COLO668 (cell line): ENCODE results near the gene LTBR.

ENCODE experiments used
- DNase-seq: peaks from one replicate; lab custom pipeline; 2025; ENCODE audit not compliant: unreplicated experiment; lab: John Stamatoyannopoulos, UW

Gene LTBR

DNA sequence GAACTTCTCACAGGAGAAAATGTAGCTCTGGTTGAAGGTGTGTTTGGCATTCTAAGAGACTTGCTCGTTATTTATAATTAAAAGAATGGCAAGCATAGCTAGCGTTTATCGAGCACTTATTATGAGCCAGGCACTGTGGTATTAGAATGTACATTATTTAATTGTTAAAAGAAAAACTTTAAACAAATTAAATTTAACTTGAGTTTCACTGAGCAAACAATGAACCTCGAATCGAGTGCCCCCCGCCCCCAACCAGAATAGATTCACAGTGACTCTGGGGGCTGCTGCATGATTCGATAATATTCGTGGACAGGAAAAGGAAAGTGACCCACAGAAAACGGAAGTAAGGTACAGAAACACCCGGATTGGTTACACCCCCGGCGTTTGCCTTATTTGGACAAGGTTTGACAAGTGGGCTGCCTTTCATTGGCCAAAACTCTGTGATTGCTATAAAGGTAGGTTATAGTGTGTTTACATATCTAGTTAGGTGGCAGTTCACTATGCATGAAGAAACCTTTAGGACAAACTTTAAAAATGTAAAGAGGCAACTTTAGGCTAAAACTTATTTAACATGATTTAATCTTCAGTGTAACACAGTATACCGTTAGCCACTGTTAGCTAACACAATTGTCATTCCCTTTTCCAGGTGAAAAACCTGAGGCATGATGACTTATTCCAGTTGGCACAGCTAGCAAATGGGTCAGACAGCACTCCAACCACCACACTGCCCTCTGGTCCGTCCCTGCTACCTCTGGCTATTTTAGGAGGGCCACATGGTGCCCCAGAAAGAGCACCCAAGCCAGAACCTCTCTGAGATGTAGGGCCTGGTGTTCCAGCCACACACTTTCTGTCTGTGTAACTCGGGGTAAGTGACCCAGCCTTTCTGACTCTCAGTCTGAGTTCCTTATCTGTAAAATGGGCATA is 15.7 kb upstream of the LTBR start:
- peak; percentile 2 for DNase-seq

DNA sequence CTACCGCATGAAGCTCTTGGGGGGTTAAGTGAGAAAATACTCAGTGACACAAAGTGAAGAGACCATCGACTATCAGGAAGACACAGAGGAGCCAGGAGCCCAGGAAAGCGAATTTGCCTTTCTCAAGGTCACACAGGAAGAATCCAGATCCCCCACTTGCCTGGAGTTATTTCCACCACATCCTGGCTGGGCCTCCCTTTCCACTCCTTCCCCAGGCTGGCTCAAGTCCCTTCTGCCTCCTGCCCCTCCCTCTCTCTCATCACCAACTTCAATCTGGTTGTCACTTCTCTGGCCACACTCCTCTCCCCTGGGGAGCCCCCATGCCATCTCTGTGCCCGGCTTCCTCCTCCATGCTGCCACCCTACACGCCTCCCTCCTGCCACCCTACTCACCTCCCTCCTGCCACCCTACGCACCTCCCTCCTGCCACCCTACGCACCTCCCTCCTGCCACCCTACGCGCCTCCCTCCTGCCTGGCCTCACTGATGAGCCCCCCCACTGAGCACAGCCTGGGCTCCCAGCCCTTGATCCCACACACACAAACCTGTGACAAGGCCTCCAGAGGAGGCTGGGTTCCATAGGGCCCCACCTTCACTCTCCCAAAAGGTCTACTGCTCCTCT is 14.9 kb upstream of the LTBR start:
- peak; percentile 2 for DNase-seq

DNA sequence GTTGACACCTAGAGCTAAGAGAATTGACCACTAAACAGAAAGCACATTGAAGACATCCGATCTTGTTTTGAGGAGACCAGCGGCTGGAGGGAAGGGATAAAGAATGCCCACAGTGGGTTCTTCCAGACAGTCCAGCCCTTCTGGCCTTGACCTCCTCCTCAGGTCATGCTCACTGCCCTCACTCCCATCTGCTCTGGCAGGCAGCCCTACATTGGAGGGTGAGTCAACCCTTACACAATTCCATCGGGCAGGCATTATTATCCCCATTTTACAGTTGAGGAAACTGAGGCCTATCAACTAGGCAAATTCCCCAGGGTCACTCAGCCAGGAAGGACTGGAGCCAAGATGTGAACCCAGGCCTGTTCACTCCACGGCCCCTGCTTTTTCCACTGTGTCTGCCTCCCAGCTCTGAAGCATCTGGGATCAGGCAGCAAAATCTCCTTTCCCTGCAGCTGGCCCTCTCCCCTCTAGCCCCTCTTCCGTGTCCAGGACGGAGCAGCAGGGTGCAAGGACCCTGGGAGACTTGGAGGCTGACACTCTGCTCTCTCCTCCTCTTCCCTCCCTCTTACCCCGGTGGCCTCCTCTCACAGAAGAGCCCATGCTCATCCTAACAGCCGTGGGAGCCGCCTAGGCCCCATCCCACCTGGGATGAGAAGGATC is 13.9 kb upstream of the LTBR start:
- DNase-seq = no peak

DNA sequence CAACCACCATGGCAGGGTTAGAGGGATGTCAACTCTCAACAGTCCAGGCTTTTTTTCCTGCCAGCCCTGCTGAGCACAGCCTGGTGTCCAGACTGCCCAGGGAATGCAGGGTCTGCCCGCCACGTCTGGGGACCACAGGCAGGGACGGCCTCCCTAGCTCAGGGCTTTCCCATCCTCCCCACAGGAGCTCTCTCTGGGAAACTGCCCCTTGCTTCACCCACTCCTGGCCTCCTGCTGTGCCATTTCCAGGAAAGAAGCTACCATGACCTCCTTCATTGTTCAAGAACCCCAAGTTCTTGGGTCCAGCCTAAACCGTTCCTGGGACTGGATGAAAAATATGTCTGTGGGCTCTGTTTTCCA is 13.4 kb upstream of the LTBR start:
- no peak for DNase-seq

DNA sequence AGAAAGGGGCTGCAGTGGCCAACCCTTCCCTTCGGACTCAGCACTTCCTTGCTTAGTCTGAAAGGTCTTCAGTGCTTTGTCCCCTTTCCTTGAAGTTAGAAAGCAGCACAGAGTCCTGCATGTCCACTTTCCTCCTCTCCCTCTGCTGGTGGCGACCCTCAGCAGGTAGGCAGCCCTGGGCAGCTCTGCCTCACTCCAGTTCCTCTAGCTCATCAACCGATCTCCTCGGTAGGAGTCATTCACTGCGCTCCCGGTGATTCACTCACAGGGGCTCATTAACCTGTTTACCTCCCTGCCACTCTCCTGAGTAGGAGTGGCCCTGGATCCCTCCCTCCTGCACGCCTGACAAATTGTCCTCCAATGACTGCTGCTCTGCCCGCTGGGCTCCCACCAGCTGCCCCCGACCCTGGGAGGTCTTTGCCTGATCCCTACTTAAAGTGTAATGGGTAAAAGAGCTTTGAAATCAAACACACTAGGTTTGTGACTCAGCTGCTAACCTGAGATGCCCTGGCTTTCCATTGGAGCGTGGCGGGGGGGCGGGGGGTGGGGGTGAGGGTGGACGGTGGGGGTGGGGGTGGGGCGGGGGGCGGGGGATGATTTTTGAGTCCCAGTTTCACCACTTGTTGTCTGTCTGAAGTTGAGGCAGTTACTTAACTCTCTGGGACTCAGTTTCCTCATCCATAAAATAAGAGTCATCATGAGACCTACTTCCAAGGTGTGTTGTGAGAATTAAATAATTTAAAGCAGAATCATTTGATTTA is 12.8 kb upstream of the LTBR start:
- DNase-seq = peak; percentile 83

DNA sequence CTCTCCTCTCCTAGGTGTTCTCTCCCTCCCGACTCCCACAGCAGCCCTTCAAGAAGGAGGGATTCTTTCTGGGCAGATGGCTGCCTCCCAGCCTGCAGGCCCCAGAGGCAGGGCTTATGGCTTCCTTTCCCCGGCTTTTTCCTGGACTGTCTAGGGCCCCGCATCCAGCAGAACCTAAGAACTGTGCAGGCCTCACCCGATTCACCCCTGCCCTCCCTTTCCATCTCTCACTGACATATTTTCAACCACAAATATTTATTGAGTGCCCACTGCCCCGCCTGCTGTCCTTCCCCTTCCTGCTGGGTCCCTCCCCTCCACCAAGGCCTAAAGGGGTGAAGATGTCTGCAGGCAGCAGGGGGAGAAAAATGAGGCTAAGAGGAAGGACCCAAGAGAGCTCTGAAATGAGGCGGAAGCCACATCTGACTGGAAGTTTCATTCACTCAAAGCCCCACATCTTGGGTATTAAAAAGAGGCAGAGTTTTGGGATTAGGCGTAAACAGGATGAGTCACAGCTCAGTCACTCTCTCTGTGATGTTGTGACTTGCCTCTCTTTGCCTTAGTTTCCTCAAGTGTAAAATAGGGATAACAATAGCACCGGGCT is 11.5 kb upstream of the LTBR start:
- peak; percentile 60 for DNase-seq

DNA sequence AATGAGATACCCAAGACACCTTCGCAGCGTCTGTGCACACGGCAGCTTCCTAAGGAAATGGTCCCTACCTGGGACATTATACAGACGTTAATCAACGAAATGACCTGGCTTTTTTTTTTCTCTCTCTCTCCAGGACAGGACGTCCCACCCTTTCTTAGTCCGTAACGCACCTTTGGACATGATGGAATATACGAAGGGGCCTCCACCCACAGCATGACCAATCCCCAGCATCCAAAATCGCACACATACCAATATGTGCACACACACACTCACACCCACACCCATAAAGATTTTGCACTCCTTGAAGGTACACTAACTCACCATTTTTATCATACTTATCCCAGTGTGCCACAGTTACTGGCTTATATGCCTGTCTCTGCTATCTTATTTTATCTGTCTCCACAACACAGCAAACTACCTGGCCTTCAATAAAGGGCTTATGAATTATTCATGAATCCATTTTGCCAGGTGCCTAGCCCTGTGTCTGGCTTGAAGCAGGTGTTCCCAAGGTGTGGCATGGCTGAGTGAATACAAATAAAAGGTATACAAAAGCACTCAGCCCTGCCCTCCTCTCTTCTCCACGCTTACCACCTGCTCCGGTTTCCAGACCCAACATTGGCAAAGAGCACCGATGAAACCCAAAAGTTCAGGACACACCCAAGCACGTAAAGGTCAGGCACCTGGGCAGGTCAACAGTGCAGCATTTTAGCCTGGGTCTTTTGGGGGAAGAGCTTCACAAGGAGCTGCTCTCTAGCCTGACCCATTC is 10.8 kb upstream of the LTBR start:
- DNase-seq = peak; percentile 79

DNA sequence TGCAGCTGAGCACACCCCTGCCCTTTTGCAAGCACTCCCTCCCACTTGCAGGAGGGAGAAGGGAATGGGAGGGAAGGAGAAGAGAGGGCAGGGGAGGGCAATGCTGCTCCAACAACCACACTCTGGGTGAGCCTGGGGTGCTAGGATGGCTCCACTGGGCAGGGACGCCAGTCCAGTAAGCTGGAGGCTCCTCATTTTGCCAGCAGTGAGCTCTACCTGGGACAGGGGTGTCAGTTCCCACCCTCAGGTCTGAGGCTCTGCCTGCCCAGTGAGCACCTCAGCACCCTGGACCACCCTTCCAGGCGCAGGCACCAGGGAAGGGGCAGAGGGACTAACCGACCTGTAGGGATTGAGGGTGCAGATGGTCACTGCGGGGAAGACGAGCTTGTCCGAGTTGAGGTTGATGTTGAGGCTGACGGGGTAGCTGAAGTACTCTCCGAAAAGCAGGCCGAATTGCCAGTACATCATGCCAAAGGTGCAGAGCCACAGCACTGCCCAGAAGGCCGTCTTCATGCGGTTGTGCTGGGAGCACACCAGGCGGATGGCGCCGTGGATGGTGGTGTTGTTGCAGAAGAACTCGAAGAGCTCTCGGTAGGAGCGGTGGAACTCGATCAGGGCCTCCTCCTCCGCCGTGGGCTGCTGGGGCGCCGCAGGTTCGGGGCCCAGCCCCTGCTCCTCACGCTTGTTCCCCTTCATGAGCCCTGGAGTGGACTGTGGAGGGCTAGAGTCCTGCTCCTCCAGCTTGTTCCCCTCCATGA is 9.8 kb upstream of the LTBR start:
- peak; percentile 5 for DNase-seq

DNA sequence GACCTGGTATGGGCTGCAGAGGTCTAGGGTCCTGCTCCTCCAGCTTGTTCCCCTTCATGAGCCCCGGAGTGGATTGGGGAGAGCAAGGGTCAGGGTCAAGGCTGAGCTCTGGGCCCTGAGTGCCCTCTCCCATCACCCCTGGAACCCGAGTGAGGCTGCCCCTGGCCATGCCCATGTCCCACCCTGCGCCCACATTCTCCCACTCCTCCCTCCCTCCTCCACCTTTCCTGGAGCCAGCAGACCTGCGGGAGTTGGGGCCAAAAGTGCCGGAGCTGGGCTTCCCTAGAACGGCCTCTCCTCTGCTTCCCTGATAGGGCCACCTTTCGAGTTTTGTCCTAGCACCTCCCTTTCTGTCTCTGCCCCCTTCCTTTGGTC is 9.2 kb upstream of the LTBR start:
- DNase-seq = peak; percentile 10

DNA sequence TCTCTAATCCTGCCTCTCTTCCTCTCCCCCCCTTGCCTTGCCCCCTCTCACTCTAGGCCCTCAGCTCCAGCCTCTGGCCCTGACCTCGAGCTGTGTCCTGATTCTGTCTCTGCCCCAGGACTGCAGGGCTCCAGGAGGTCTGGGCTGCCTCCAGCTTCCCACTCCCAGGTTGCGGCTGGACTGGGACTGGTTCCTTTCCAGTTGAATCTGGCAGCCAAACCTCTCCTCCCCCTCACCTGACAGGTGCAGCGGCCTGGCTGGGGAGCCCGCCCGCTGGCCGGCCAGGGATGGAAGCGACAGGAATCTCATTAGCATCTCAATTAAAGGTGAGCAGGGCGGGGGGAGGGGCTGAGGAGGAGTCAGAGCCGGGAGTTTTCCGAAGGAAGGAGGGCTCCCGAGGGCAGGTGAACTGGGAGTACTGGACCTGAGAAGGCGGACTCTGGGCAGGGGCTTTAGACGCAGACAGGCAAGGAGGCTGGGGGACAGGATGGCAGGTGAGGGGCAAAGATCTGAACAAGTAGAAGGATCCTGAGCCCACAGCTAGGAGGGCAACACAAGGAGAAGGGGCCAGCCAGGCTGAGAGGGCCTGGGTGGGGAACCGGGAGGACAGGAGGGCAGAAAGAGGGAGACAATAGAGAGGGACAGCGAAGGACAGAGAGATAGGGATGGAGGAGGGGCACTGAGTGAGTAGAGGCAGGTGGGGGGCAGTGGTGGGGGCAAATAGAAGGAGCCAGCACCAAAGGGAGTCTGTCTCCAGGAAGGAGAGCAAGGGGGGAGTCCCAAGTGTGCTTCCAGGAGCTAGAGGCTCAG is 8.5 kb upstream of the LTBR start, which contains the start of gene SCNN1A:
Gene SCNN1A, minus strand, starts transcription at position 295 of the 810 bp plus-strand sequence. CDS start 780 bp downstream, outside the sequence.
- DNase-seq = peak; percentile 90

DNA sequence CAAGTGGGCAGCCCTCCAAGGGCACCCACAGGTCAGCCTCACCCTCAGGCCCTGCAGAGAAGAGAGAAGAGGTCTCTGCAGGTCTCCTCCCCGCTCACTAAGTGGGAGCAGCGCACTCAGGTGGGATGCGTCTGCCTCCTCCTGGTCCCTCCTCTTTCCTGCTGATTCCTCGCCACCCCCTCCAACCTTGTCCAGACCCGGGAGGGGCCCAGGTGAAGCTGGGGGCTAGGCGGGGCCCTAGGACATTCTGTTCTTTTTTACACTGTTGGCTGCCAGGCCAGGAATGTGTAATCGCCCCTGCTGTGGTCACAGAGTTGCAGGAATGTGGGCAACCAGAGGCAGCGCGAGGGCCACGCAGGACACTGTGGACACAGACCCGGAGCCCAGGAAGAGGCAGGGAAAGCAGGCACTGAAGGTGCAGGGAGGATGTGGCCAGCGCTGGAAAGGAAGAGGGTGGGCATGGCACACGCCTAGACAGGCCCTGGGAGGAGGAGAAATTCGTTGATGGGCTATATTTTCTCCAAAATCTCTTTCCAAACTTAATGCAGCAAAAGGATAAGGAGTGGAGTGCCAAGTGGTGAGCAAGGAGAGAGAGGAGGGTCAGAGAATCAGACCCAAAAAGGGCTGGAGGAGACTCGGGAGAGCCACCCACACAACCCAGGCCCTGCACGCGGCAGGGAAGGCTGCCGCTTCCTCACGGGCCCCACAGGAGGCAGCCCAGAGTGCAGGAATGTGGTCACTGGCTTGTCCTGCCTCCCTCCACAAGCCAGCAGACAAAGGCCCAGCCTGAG is 7.7 kb upstream of the LTBR start:
- peak; percentile 49 for DNase-seq

DNA sequence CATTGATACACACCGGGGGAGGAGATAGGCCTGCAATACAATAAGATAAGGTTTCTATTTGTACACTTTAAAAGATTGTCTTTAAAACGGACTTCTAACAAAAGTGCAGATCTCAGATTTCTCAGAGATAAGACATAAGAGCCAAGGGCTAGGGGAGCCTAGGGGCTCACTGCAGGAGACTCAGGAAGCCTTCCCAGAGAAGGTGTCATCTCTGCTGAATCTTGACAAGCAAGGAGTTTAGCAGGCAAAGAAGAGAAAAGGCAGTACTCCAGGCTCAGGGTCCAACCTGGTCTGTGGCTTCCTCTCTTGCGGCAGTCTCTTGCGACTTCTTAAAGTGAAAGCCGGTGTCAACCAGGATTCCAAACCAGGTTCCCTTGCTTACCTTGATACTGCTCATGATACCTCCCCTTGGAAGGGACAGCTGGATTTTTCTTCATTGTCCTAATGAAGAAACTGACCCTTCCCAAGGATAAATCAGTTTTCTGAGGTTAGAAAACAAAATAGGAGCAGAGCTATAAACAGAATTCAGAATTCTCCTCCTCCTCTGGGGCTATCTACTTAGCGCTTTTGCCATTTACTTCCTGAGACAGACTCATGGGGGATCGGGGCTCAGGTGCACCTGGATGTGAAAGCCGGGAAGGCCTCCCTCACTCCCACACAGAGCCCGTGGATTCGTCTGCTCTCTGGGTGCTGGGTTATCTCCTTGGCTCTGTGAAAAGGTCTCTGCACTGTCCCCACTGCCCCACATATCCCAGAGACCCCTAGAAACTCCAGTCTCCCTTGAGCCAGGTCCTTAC is 6.9 kb upstream of the LTBR start:
- DNase-seq = no peak

DNA sequence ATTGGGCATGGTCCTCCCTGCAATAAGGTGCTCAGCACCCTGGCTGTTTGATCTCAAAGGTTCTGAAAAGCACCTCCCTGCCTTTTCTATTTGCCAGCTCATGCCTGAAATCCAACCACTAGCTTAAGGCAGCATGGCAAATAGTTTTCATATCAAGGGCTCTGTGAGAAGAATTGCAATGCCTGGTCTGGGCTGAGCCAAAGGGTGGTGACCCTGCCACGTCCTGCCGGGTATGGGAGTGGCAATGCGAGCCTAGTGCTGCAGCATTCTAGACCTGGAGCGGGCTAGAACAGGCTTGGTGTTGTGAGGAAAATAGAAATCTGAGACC is 6.3 kb upstream of the LTBR start:
- DNase-seq = peak; percentile 2

DNA sequence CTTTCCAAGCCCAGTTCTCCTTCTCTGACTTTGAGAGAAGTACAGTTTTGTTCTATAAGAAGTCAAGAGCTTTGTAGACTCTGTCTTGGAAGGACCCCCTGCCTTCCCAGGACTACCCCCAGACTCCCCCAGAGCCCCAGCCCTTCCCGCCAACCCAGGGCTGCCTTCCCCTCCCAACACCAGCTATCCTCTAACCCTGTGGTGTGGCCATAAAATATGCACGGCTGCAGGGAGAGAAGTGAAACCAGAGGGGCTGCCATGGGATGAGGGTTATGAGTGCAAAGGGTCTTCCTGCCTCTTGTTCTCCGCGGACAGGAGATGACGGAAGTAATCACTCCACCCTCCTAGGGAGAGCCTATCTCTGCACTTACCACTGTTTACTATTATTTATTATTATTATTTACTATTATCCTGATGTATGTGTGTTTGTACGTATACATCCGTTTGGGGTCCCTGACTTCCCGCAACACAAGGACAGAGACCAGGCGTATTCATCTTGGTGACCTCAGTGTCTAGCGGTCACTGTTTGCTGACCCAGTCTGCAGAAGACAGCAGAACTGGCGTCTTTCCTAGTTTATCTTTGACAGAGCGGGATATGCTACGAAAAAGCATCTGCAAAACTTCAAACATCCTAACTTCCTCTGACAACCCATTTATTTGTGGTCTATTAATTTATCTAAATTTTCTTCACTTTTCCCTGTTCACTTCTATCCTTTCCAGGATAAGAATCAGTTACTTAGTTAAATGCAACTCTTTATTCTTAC is 5.1 kb upstream of the LTBR start:
- no peak for DNase-seq

DNA sequence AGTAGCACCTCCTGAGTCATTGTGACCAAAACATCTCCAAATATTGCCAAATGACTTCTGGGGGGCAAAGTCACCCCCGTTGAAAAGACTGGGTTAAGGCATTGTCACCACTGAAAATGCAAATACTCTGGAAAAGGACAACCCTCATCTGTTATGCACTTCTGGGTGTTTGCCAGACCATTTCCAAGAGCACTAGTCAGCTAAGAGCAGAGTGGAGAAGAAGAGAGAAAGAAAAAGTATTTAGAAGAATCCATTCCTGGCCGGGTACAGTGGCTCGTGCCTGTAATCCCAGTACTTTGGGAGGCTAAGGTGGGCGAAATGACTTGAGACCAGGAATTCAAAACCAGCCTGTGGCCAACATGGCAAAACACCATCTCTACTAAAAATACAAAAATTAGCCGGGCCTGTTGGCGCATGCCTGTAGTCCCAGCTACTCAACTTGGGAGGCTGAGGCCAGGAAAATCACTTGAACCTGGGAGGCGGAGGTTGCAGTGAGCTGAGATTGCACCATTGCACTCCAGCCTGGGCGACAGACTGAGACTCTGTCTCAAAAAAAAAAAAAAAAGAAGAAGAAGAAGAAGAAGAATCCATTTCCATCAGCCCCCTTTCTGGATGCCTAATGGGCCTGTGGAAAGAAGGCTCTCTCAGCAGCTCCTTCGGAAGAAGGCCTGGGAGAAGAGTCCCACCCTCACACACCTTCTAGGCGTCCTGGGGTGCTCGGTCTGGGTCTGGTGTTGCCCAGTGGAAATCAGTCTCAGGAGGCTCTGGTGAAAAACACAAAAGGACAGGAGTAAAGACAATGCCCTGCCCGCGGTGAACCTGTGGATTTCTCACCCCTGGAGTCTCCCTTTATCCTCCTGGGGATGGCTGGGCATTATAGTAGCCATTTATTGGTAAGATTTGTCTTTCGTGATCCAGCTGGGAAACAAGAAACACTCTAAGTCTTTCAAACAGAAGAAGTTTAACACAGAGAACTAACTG is 3.5 kb upstream of the LTBR start:
- no peak for DNase-seq
